ENCODE results near the gene SLAMF7.
"Not testable (repeated sequence)": the region's sequence is repeated elsewhere in the genome, so short reads cannot be mapped to it uniquely, and the experiment has no call there.

The SLAMF7 gene

GRCh38 chr1:160767395-160768294 lies 28.6 kb downstream of the SLAMF7 start:
- FAIRE-seq, result no peak

GRCh38 chr1:160768295-160768657 lies 29.2 kb downstream of the SLAMF7 start:
- DNase-seq (ENCODE audit: extremely low spot score, insufficient read length, low read depth) (no peak), FAIRE-seq (peak; percentile 99)

More at GRCh38 chr1:160767395-160768294, 28.6 kb downstream of the SLAMF7 start:
- no peak for DNase-seq (ENCODE audit: extremely low spot score, insufficient read length, low read depth)

GRCh38 chr1:160772331-160772730 lies 33.3 kb downstream of the SLAMF7 start:
- FAIRE-seq, result peak; percentile 49
- no peak for DNase-seq (ENCODE audit: extremely low spot score, insufficient read length, low read depth)

- DNase-seq (ENCODE audit: extremely low spot score, insufficient read length, low read depth) (no peak), FAIRE-seq (peak; percentile 82)
Observed at GRCh38 chr1:160773093-160773492, 34.0 kb downstream of the SLAMF7 start.

- FAIRE-seq, result peak; percentile 21
- no peak for DNase-seq (ENCODE audit: extremely low spot score, insufficient read length, low read depth)
Observed at GRCh38 chr1:160774886-160775719, 36.1 kb downstream of the SLAMF7 start.

- FAIRE-seq (peak; percentile 57), DNase-seq (ENCODE audit: extremely low spot score, insufficient read length, low read depth) (no peak)
Observed at GRCh38 chr1:160776178-160776577, 37.1 kb downstream of the SLAMF7 start.

GRCh38 chr1:160777486-160778089 lies 38.5 kb downstream of the SLAMF7 start:
- DNase-seq (ENCODE audit: extremely low spot score, insufficient read length, low read depth), result no peak
- peak; percentile 84 for FAIRE-seq

- FAIRE-seq (no peak), DNase-seq (ENCODE audit: extremely low spot score, insufficient read length, low read depth) (no peak)
Observed at GRCh38 chr1:160778976-160779375, 39.9 kb downstream of the SLAMF7 start.

GRCh38 chr1:160779626-160780397 lies 40.8 kb downstream of the SLAMF7 start:
- FAIRE-seq, result peak; percentile 36

GRCh38 chr1:160780398-160780755 lies 41.3 kb downstream of the SLAMF7 start:
- FAIRE-seq, result no peak
- no peak for DNase-seq (ENCODE audit: extremely low spot score, insufficient read length, low read depth)

More at GRCh38 chr1:160779626-160780397, 40.8 kb downstream of the SLAMF7 start:
- DNase-seq (ENCODE audit: extremely low spot score, insufficient read length, low read depth), result no peak

- FAIRE-seq (no peak), DNase-seq (ENCODE audit: extremely low spot score, insufficient read length, low read depth) (no peak)
Observed at GRCh38 chr1:160781186-160781766, 42.2 kb downstream of the SLAMF7 start.

GRCh38 chr1:160781914-160782689 lies 43.1 kb downstream of the SLAMF7 start:
- FAIRE-seq, result peak; percentile 98

GRCh38 chr1:160782988-160783765 lies 44.1 kb downstream of the SLAMF7 start:
- not testable (repeated sequence) for DNase-seq (ENCODE audit: extremely low spot score, insufficient read length, low read depth); FAIRE-seq

More at GRCh38 chr1:160781914-160782689, 43.1 kb downstream of the SLAMF7 start:
- peak; percentile 50 for DNase-seq (ENCODE audit: extremely low spot score, insufficient read length, low read depth)

- FAIRE-seq, result peak; percentile 67
Observed at GRCh38 chr1:160789051-160789701, 50.1 kb downstream of the SLAMF7 start.

GRCh38 chr1:160789702-160790611 lies 50.9 kb downstream of the SLAMF7 start:
- FAIRE-seq (peak; percentile 97), DNase-seq (ENCODE audit: extremely low spot score, insufficient read length, low read depth) (no peak)

More at GRCh38 chr1:160789051-160789701, 50.1 kb downstream of the SLAMF7 start:
- no peak for DNase-seq (ENCODE audit: extremely low spot score, insufficient read length, low read depth)

GRCh38 chr1:160794376-160794775 lies 55.3 kb downstream of the SLAMF7 start:
- FAIRE-seq, result no peak
- no peak for DNase-seq (ENCODE audit: extremely low spot score, insufficient read length, low read depth)

All from GM18507 (cell line).